Measurements from ENCODE around the gene CAMK2N2. TPM values are rescaled to one million over a fixed set of nuclear protein-coding genes. Genes with fewer than 3 reads are reported as not detected.

Gene CAMK2N2
- total RNA-seq, 1 experiment from 2014 or later: 5.7 TPM

DNA sequence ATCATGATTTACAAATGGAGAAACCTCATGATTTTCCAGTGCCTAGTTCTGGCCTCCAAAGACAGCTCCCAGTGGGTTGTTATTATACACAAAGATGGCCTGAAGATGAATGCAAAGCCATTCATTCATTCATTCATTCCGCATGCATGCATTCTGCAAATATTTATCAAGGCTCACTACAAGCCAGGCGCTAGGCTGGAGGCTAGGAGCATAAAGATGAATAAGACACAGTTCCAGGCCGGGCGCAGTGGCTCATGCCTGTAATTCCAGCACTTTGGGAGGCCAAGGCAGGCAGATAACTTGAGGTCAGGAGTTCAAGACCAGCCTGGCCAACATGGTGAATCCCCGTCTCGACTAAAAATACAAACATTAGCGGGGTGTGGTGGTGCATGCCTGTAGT, 35.3 kb upstream of the CAMK2N2 start:
- in situ Hi-C loops (cut with HindIII; ENCODE audit: low pct_unique_long_range_greater_than_20kb, low sequenced_read_pairs): no loop called here
- no peaks in the 10 kb centered on the region for H3K9me3 ChIP-seq (ENCODE audit: control insufficient read depth, insufficient read depth, low read depth, low read length)
- no peak for TF ChIP-seq TCF7L2 (IDR thresholded peaks at IDR 0.05; ENCODE audit: low read depth, low read length)
- no peak for TF ChIP-seq REST (IDR thresholded peaks at IDR 0.05; ENCODE audit: insufficient read depth in 1 of 2, low read depth in 2 of 2, low read length in 1 of 2)
- no peak for TF ChIP-seq POLR2AphosphoS5 (IDR thresholded peaks at IDR 0.05; ENCODE audit: low read depth, low read length)
- TF ChIP-seq SIN3A (IDR thresholded peaks at IDR 0.05; ENCODE audit: borderline replicate concordance, insufficient read depth, low read depth, low read length): no peak
- TF ChIP-seq, protein P1, sequence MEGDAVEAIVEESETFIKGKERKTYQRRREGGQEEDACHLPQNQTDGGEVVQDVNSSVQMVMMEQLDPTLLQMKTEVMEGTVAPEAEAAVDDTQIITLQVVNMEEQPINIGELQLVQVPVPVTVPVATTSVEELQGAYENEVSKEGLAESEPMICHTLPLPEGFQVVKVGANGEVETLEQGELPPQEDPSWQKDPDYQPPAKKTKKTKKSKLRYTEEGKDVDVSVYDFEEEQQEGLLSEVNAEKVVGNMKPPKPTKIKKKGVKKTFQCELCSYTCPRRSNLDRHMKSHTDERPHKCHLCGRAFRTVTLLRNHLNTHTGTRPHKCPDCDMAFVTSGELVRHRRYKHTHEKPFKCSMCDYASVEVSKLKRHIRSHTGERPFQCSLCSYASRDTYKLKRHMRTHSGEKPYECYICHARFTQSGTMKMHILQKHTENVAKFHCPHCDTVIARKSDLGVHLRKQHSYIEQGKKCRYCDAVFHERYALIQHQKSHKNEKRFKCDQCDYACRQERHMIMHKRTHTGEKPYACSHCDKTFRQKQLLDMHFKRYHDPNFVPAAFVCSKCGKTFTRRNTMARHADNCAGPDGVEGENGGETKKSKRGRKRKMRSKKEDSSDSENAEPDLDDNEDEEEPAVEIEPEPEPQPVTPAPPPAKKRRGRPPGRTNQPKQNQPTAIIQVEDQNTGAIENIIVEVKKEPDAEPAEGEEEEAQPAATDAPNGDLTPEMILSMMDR (IDR thresholded peaks at IDR 0.05): no peak
- CTCF ChIA-PET: no interaction called here
- intact Hi-C loops (cut with micrococcal nuclease; ENCODE audit: unreplicated experiment): no loop called here
- H3K36me3 ChIP-seq (ENCODE audit: control insufficient read depth, insufficient read depth, low read length): peaks cover 19% of the 10 kb centered on the region
- DNase-seq (ENCODE audit: low read depth, low spot score) (no peak), ATAC-seq (no peak)
- BruUV-seq (replicated peaks): no TSS peak
- H3K27me3 ChIP-seq (ENCODE audit: control insufficient read depth, insufficient read depth, low read length): no peaks in the 10 kb centered on the region
- no peak overlapping the region for H3K27ac ChIP-seq (ENCODE audit: low read length)
- POLR2A ChIA-PET: no interaction called here
- peaks cover 8% of the 10 kb centered on the region; the same call in 1 of the 2 replicates for H3K4me1 ChIP-seq (ENCODE audit: control insufficient read depth, insufficient read depth, low read length)
- H3K4me3 ChIP-seq (ENCODE audit: low read depth in 2 of 2, low read length in 2 of 2): no peak overlapping the region

DNA sequence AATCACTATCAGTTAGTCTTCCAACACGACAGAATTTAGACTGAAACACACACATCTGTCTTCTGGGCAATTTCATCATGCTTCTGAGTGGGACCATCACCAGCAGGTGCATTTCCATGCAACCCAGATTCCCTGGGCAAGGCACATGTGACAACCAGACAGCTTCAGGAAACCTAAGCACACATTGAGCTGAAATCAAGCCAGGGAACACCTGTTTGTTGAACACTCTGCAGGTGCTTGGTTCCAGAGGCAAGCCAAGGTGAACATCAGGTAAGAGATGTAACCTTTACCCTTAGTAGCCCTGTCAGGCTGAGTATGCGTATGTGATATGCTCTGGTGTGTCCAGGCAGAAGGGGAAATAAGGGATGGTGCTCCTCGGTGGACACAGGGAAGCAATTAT, 34.4 kb upstream of the CAMK2N2 start:
- TF ChIP-seq SIN3A (IDR thresholded peaks at IDR 0.05; ENCODE audit: borderline replicate concordance, insufficient read depth, low read depth, low read length): no peak
- TF ChIP-seq REST (IDR thresholded peaks at IDR 0.05; ENCODE audit: insufficient read depth in 1 of 2, low read depth in 2 of 2, low read length in 1 of 2): no peak
- no peak for TF ChIP-seq TCF7L2 (IDR thresholded peaks at IDR 0.05; ENCODE audit: low read depth, low read length)
- TF ChIP-seq, protein P1 (IDR thresholded peaks at IDR 0.05): no peak
- no peak for TF ChIP-seq POLR2AphosphoS5 (IDR thresholded peaks at IDR 0.05; ENCODE audit: low read depth, low read length)
- Histone ChIP-seq H3K4me1 (ENCODE audit: control insufficient read depth, insufficient read depth, low read length) (peaks cover 7% of the 10 kb centered on the region; the same call in 1 of the 2 replicates), H3K4me3 (ENCODE audit: low read depth in 2 of 2, low read length in 2 of 2) (no peak overlapping the region), H3K27me3 (ENCODE audit: control insufficient read depth, insufficient read depth, low read length) (no peaks in the 10 kb centered on the region), H3K9me3 (ENCODE audit: control insufficient read depth, insufficient read depth, low read depth, low read length) (no peaks in the 10 kb centered on the region), H3K36me3 (ENCODE audit: control insufficient read depth, insufficient read depth, low read length) (peaks cover 13% of the 10 kb centered on the region), H3K27ac (ENCODE audit: low read length) (no peak overlapping the region)
- intact Hi-C loops (cut with micrococcal nuclease; ENCODE audit: unreplicated experiment) (no loop called here), in situ Hi-C loops (cut with HindIII; ENCODE audit: low pct_unique_long_range_greater_than_20kb, low sequenced_read_pairs) (no loop called here)
- DNase-seq (ENCODE audit: low read depth, low spot score) (no peak), ATAC-seq (no peak)
- ChIA-PET POLR2A (no interaction called here), CTCF (no interaction called here)
- BruUV-seq (replicated peaks): no TSS peak
